Fibroblast of the aortic adventitia (primary cell): ENCODE data around the gene GAPDH. TPM values are rescaled to one million over a fixed set of nuclear protein-coding genes. Genes with fewer than 3 reads are reported as not detected.

Source experiments
- DNase-seq: peaks from one replicate; pipeline ENCODE4 v3.0.0-alpha.2; 2010; ENCODE audit warnings: low read depth
- H3K4me3 ChIP-seq: 2 replicates; pipeline ENCODE4 v1.5.1; 2011; ENCODE audit warnings: low read depth, mild to moderate bottlenecking, control low read depth, low read length, moderate library complexity
- CTCF ChIP-seq: IDR thresholded peaks from 2 replicates; pipeline ENCODE4 v1.5.1; 2011; ENCODE audit warnings: mild to moderate bottlenecking, low read length, control low read depth, inconsistent platforms; ENCODE audit not compliant: insufficient read depth
- total RNA-seq: library from RNA; depleted of rRNA; stranded (reverse); fragments of >200 nt; gene quantifications from 2 replicates; pipeline ENCODE4 v1.2.3, GENCODE V29; 2012; ENCODE audit warnings: low replicate concordance

The GAPDH gene
- total RNA-seq, 1 donor: 5,776 TPM

- peak overlapping the region; percentile 37 for H3K4me3 ChIP-seq
- DNase-seq: no peak
- TF ChIP-seq CTCF: no peak
Observed at GRCh38 chr12:6549684-6550151, 15.4 kb downstream of the GAPDH start.

- TF ChIP-seq CTCF: no peak
- DNase-seq: no peak
- H3K4me3 ChIP-seq: peak overlapping the region; percentile 49
Observed at GRCh38 chr12:6550294-6551062, 16.2 kb downstream of the GAPDH start.

GRCh38 chr12:6551063-6551461, 16.7 kb downstream of the GAPDH start:
- peak; percentile 74 for DNase-seq
- H3K4me3 ChIP-seq: peak overlapping the region; percentile 49

GRCh38 chr12:6551496-6552139, 17.3 kb downstream of the GAPDH start:
- TF ChIP-seq CTCF: no peak
- peak overlapping the region; percentile 49 for H3K4me3 ChIP-seq
- DNase-seq: peak; percentile 80

More at GRCh38 chr12:6551063-6551461, 16.7 kb downstream of the GAPDH start:
- TF ChIP-seq CTCF: no peak

DNA sequence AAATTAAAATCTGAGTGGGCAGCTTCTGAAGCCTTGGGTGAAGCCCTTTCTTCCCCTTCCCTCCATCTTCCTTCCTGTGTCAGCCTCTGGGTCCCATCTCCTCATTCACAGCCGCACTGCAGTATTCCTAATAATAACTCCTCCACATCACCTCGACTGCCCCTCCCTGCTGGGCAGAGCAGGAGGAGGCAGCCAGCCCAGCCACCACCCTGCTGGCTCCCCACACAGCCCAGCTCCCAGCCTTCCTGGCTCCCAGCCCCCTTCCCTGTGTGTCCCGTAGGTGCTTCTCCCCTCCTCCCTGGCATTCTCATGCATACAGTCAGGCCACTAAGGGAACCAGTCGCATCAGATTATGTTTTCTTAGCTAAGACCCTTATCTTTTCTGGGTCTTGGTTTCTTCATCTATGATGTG, 17.8 kb downstream of the GAPDH start:
- peak overlapping the region; percentile 49 for H3K4me3 ChIP-seq
- peak; percentile 53 for DNase-seq
- TF ChIP-seq CTCF: no peak

GRCh38 chr12:6553051-6553868, 18.9 kb downstream of the GAPDH start:
- TF ChIP-seq CTCF: no peak
- H3K4me3 ChIP-seq: peak overlapping the region; percentile 49
- DNase-seq: peak; percentile 86
